Loucy (cell line): Measurements from ENCODE around the gene TSHZ2.

ENCODE experiments used
- H2AFZ ChIP-seq: fragments of 200-600 bp; sonication (generic); 2 replicates; pipeline ENCODE4 v1.6.0; 2016; ENCODE audit warnings: antibody characterized with exemption, mild to moderate bottlenecking, low read length, moderate library complexity
- H3F3A ChIP-seq: fragments of 200-600 bp; 2 replicates; pipeline ENCODE4 v1.6.0; 2016; ENCODE audit warnings: antibody characterized with exemption, low read depth, mild to moderate bottlenecking
- H3K27me3 ChIP-seq: fragments of 200-600 bp; sonication (generic); 2 replicates; pipeline ENCODE4 v1.6.1; 2014; ENCODE audit warnings: low read length, mild to moderate bottlenecking; ENCODE audit not compliant: insufficient read depth, poor library complexity, severe bottlenecking
- H3K36me3 ChIP-seq: fragments of 200-600 bp; sonication (generic); 2 replicates; pipeline ENCODE4 v1.6.1; 2016; ENCODE audit warnings: low read length; ENCODE audit not compliant: insufficient read depth
- H3K4me1 ChIP-seq: fragments of 200-600 bp; sonication (generic); 2 replicates; pipeline ENCODE4 v1.5.1; 2014; ENCODE audit warnings: low read length, mild to moderate bottlenecking; ENCODE audit not compliant: insufficient read depth, poor library complexity, severe bottlenecking
- H3K4me2 ChIP-seq: fragments of 200-600 bp; sonication (generic); 2 replicates; pipeline ENCODE4 v1.6.0; 2014; ENCODE audit warnings: antibody characterized with exemption, low read length, low read depth, mild to moderate bottlenecking; ENCODE audit not compliant: poor library complexity, severe bottlenecking
- H3K4me3 ChIP-seq: fragments of 200-600 bp; sonication (generic); 2 replicates; pipeline ENCODE4 v1.5.1; 2014; ENCODE audit warnings: low read length, mild to moderate bottlenecking, mixed read lengths; ENCODE audit not compliant: poor library complexity, severe bottlenecking
- H3K79me2 ChIP-seq: fragments of 200-600 bp; sonication (generic); 2 replicates; pipeline ENCODE4 v1.6.1; 2014; ENCODE audit warnings: low read length; ENCODE audit not compliant: insufficient read depth
- H3K9ac ChIP-seq: fragments of 200-600 bp; sonication (generic); 2 replicates; pipeline ENCODE4 v1.6.0; 2014; ENCODE audit warnings: mild to moderate bottlenecking, low read depth, low read length, moderate library complexity; ENCODE audit not compliant: poor library complexity, severe bottlenecking
- H3K9me2 ChIP-seq: fragments of 200-600 bp; sonication (generic); replicated peaks from 2 replicates; pipeline ENCODE4 v1.6.1; 2016; ENCODE audit warnings: low read depth, low read length, mixed read lengths
- H3K9me3 ChIP-seq: fragments of 200-600 bp; sonication (generic); 2 replicates; pipeline ENCODE4 v1.6.1; 2014; ENCODE audit warnings: mild to moderate bottlenecking, antibody characterized with exemption, low read length, low read depth; ENCODE audit not compliant: insufficient read depth
- H4K20me1 ChIP-seq: fragments of 200-600 bp; sonication (generic); 2 replicates; pipeline ENCODE4 v1.6.0; 2014; ENCODE audit warnings: antibody characterized with exemption, low read length, mild to moderate bottlenecking; ENCODE audit not compliant: insufficient read depth, poor library complexity, severe bottlenecking
- EZH2phosphoT487 ChIP-seq: fragments of 200-600 bp; IDR thresholded peaks from 2 replicates; pipeline ENCODE4 v1.6.1; 2018; ENCODE audit warnings: antibody characterized with exemption, mild to moderate bottlenecking, moderate library complexity, borderline replicate concordance
- TF ChIP-seq, protein P1 (sequence below): fragments of 200-600 bp; sonication (generic); conservative IDR thresholded peaks from 2 replicates; pipeline ENCODE4 v1.5.1; 2014; ENCODE audit warnings: mild to moderate bottlenecking, antibody characterized with exemption, low read length

The TSHZ2 gene

DNA sequence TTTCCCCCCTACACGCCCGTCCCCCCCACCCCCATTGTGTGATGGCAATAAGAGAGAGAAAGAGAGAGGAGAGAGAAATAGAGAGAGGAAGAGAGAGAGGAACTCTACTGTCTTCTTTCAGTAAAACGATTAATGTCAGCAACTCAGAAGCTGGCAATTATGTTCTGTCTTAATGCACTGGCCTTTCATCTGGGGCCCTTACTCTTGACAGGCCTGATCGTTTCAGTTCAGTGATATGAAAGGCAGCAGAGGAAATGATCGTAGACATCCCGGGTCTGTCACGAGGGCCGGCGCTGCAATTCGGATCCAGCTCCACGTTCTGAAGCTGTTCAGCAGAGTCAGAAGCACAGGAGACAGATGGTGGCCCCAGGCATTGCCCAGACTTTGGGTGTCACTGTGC, 312.5 kb downstream of the TSHZ2 start:
- H4K20me1 ChIP-seq: no peaks in the 10 kb centered on the region
- H3K9me2 ChIP-seq: no peaks in the 10 kb centered on the region
- H3K4me3 ChIP-seq: no peak overlapping the region
- no peaks in the 10 kb centered on the region for H3K4me1 ChIP-seq
- no peaks in the 10 kb centered on the region for H3K36me3 ChIP-seq
- H3F3A ChIP-seq: no peaks in the 10 kb centered on the region
- H3K79me2 ChIP-seq: no peaks in the 10 kb centered on the region
- H3K27me3 ChIP-seq: no peaks in the 10 kb centered on the region
- H3K4me2 ChIP-seq: no peak overlapping the region
- no peak overlapping the region for H3K9ac ChIP-seq
- H2AFZ ChIP-seq: no peak overlapping the region
- no peak for TF ChIP-seq EZH2phosphoT487
- TF ChIP-seq, protein P1, sequence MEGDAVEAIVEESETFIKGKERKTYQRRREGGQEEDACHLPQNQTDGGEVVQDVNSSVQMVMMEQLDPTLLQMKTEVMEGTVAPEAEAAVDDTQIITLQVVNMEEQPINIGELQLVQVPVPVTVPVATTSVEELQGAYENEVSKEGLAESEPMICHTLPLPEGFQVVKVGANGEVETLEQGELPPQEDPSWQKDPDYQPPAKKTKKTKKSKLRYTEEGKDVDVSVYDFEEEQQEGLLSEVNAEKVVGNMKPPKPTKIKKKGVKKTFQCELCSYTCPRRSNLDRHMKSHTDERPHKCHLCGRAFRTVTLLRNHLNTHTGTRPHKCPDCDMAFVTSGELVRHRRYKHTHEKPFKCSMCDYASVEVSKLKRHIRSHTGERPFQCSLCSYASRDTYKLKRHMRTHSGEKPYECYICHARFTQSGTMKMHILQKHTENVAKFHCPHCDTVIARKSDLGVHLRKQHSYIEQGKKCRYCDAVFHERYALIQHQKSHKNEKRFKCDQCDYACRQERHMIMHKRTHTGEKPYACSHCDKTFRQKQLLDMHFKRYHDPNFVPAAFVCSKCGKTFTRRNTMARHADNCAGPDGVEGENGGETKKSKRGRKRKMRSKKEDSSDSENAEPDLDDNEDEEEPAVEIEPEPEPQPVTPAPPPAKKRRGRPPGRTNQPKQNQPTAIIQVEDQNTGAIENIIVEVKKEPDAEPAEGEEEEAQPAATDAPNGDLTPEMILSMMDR: no peak
- H3K9me3 ChIP-seq: no peaks in the 10 kb centered on the region

DNA sequence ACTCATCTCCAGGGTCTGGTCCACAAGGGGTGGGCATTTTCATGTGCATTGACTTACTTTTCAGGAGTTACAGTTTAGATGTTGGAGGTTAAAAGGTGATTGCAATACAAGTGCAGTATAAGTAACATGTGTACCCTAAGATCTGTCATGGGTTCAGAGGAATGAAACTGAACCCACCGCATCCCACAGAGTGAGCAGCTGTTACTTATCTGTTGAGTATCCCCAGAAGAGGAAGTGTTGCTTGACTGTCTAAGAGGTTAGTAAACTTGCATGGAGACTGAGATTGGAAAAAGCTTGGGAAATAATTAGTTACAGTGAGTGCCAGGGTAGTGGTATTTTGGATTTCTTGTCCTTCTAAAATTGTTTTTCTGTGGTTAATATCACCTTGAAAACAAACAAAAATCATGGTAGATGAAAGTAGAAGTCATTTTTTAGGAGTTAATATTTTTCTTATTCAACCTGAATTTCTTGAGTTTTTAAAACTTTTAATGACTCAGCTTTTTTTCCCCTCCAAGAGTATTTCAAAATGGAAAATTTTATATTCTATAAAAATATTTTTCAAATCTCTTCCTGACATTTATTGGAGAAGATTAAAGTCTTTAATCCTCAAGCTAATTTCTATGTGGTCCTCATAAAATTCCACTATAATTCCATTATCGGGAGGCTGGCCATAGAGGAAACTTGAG, 315.3 kb downstream of the TSHZ2 start:
- H3K27me3 ChIP-seq: no peaks in the 10 kb centered on the region
- H3F3A ChIP-seq: no peaks in the 10 kb centered on the region
- H4K20me1 ChIP-seq: no peaks in the 10 kb centered on the region
- TF ChIP-seq EZH2phosphoT487: no peak
- TF ChIP-seq, protein P1: no peak
- H3K79me2 ChIP-seq: no peaks in the 10 kb centered on the region
- no peaks in the 10 kb centered on the region for H3K9me2 ChIP-seq
- no peaks in the 10 kb centered on the region for H3K4me1 ChIP-seq
- H3K36me3 ChIP-seq: no peaks in the 10 kb centered on the region
- H3K4me2 ChIP-seq: no peak overlapping the region
- no peak overlapping the region for H2AFZ ChIP-seq
- no peaks in the 10 kb centered on the region for H3K9me3 ChIP-seq
- H3K9ac ChIP-seq: no peak overlapping the region
- H3K4me3 ChIP-seq: no peak overlapping the region

DNA sequence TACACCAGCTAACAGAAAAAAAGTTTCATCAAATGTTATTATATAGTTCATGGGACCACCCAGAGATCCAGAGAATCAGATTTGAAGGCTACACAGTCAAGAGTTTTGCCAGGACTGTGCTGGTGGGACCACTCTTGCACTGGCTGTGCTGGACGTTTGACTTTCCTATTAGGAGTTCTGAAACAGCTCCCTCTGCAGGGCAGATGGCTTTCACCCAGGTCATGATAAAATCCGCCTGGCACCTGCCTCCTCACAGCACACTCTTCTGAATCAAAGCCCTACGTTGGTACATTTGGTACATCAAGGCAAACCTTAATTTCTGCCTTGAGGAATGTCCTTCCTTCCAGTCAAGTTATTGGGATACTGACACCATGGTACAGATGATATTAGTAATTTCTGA, 319.4 kb downstream of the TSHZ2 start:
- no peaks in the 10 kb centered on the region for H4K20me1 ChIP-seq
- no peak overlapping the region for H3K9ac ChIP-seq
- no peak for TF ChIP-seq EZH2phosphoT487
- TF ChIP-seq, protein P1: peak; percentile 65
- H3K9me3 ChIP-seq: no peaks in the 10 kb centered on the region
- H3K9me2 ChIP-seq: no peaks in the 10 kb centered on the region
- H3K4me1 ChIP-seq: no peaks in the 10 kb centered on the region
- no peaks in the 10 kb centered on the region for H3F3A ChIP-seq
- no peak overlapping the region for H2AFZ ChIP-seq
- H3K4me2 ChIP-seq: no peak overlapping the region
- no peaks in the 10 kb centered on the region for H3K79me2 ChIP-seq
- no peaks in the 10 kb centered on the region for H3K36me3 ChIP-seq
- no peak overlapping the region for H3K4me3 ChIP-seq
- no peaks in the 10 kb centered on the region for H3K27me3 ChIP-seq
